22Rv1 (cell line): Measurements from ENCODE around the gene FAXDC2.

Source experiments
- ZFX ChIP-seq: fragments of 450-650 bp; IDR thresholded peaks from 2 replicates; pipeline ENCODE4 v1.6.1; 2017; ENCODE audit warnings: antibody characterized with exemption, borderline replicate concordance
- TF ChIP-seq, protein P1 (sequence below): fragments of 450-650 bp; IDR thresholded peaks from 2 replicates; pipeline ENCODE4 v1.5.1; 2017; ENCODE audit warnings: mild to moderate bottlenecking

DNA sequence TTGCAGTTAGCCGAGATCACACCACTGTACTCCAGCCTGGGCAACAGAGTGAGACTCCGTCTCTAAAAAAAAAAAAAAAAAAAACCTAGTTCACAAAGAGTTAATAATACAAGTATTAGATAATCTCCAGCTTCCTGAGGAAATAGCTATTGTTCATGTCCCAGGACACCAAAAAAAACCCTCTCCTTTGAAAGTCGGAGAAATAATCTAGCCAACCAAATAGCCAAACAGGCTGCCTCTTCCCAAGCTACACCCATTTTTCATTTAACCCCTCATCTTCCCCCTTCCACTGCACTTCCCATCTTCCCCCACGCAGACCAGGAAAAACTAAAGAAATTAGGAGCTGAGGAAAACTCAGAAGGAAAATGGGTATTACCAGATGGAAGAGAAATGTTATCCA is 31.6 kb upstream of the FAXDC2 start:
- TF ChIP-seq, protein P1, sequence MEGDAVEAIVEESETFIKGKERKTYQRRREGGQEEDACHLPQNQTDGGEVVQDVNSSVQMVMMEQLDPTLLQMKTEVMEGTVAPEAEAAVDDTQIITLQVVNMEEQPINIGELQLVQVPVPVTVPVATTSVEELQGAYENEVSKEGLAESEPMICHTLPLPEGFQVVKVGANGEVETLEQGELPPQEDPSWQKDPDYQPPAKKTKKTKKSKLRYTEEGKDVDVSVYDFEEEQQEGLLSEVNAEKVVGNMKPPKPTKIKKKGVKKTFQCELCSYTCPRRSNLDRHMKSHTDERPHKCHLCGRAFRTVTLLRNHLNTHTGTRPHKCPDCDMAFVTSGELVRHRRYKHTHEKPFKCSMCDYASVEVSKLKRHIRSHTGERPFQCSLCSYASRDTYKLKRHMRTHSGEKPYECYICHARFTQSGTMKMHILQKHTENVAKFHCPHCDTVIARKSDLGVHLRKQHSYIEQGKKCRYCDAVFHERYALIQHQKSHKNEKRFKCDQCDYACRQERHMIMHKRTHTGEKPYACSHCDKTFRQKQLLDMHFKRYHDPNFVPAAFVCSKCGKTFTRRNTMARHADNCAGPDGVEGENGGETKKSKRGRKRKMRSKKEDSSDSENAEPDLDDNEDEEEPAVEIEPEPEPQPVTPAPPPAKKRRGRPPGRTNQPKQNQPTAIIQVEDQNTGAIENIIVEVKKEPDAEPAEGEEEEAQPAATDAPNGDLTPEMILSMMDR = no peak
- no peak for TF ChIP-seq ZFX
